ENCODE results near the gene SKA3.
"Not testable (repeated sequence)": the region's sequence is repeated elsewhere in the genome, so short reads cannot be mapped to it uniquely, and the experiment has no call there.

Gene SKA3

GRCh38 chr13:21165606-21166005, 10.7 kb downstream of the SKA3 start:
- DNase-seq, result not testable (repeated sequence)

- no peak for DNase-seq
Measured at GRCh38 chr13:21164631-21165030, 11.7 kb downstream of the SKA3 start.

GRCh38 chr13:21152251-21152899, 24.0 kb downstream of the SKA3 start:
- DNase-seq, result no peak

- DNase-seq, result no peak
Measured at GRCh38 chr13:21150013-21150412, 26.3 kb downstream of the SKA3 start.

- no peak for DNase-seq
Measured at GRCh38 chr13:21149568-21149967, 26.8 kb downstream of the SKA3 start.

GRCh38 chr13:21148557-21149258, 27.6 kb downstream of the SKA3 start:
- DNase-seq, result no peak

- no peak for DNase-seq
Measured at GRCh38 chr13:21147827-21148226, 28.5 kb downstream of the SKA3 start.

- DNase-seq, result no peak
Measured at GRCh38 chr13:21142766-21143165, 33.6 kb downstream of the SKA3 start.

- no peak for DNase-seq
Measured at GRCh38 chr13:21139374-21139773, 37.0 kb downstream of the SKA3 start.

- DNase-seq, result no peak
Measured at GRCh38 chr13:21138561-21138960, 37.8 kb downstream of the SKA3 start.

- no peak for DNase-seq
Measured at GRCh38 chr13:21137696-21138095, 38.7 kb downstream of the SKA3 start.

GRCh38 chr13:21135833-21136232, 40.5 kb downstream of the SKA3 start:
- DNase-seq, result not testable (repeated sequence)

- no peak for DNase-seq
Measured at GRCh38 chr13:21134475-21134874, 41.9 kb downstream of the SKA3 start.

GRCh38 chr13:21133077-21133476, 43.3 kb downstream of the SKA3 start:
- DNase-seq, result no peak

- DNase-seq, result no peak
Measured at GRCh38 chr13:21130116-21130515, 46.2 kb downstream of the SKA3 start.

GRCh38 chr13:21124852-21125251, 51.5 kb downstream of the SKA3 start:
- peak; percentile 52 for DNase-seq

GRCh38 chr13:21123956-21124355, 52.4 kb downstream of the SKA3 start:
- DNase-seq, result no peak

GRCh38 chr13:21121616-21122015, 54.7 kb downstream of the SKA3 start:
- DNase-seq, result no peak

- DNase-seq, result no peak
Measured at GRCh38 chr13:21120191-21120590, 56.2 kb downstream of the SKA3 start.

- DNase-seq, result no peak
Measured at GRCh38 chr13:21119526-21119925, 56.8 kb downstream of the SKA3 start.

GRCh38 chr13:21118180-21118579, 58.2 kb downstream of the SKA3 start:
- DNase-seq, result no peak

- no peak for DNase-seq
Measured at GRCh38 chr13:21117104-21117809, 59.1 kb downstream of the SKA3 start.

- no peak for DNase-seq
Measured at GRCh38 chr13:21116141-21116540, 60.2 kb downstream of the SKA3 start.

- no peak for DNase-seq
Measured at GRCh38 chr13:21115231-21115630, 61.1 kb downstream of the SKA3 start.

Data from right hindlimb (tissue), 1 donor.